Activated CD8-positive, alpha-beta memory T cell treated with anti-CD3 and anti-CD28 coated beads for 24 hours (primary cell): ENCODE measurements around the gene FOXC1.

Experiments
- DNase-seq: peaks from one replicate; pipeline ENCODE4 v3.0.0-alpha.2; 2020

Gene FOXC1

GRCh38 chr6:1624851-1625781, 15.4 kb downstream of the FOXC1 start:
- no peak for DNase-seq

- no peak for DNase-seq
These were observed 16.2 kb downstream of the FOXC1 start for GRCh38 chr6:1625794-1626435.

- DNase-seq, result no peak
These were observed 16.8 kb downstream of the FOXC1 start for GRCh38 chr6:1626481-1626880.

DNA sequence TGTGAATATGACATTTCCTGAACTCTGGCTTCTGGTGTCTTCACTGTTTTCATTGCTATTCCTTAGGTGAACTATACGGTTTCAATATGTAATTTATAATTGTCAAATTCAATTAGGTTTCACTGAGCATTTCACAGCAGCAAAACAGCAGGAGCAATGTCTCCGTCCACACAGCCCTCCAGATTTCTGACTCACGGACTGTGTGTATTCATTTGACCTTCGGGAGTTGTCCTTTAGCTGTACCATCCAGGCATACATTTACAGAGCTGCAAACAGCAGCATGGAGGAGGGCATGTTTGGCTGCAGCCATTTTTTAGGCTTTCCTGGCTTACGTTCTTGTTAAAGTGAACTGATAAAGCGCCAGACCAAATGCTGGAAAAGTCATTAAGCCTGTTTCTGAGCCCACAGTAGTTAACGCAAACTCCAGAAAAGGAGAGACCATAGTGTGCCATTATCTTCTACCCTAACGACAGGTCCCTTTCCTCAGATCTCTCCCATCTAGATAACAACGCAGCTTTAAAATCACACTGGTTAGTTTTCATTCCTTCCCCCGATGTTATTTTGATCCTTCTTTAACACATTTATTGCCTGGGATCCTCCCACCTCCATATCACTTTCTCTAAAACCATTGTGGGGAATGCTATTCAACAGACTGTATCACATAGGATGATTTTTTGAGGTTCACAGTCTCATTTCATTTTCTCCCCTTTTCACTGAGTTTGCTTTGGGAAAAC, 18.3 kb downstream of the FOXC1 start:
- no peak for DNase-seq

DNA sequence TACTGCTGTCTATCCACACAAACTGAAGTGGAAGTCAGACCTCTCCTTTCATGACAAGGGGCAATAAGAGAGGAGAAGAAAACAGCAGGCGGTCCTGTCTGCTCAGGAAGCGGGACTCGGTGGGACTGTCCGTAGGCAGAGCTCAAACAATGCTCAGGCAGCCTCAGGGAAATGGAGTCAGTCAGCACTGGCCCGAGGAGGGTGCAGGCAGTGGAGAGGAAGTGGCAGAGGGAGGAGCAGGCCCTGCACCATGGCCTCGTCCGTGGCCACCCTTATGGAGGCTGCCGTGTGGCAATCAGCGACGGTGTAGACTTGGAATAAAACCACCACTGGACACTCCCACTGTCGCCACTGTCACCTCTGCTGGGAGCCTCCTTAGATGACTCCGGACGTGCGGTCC, 19.6 kb downstream of the FOXC1 start:
- DNase-seq, result no peak

DNA sequence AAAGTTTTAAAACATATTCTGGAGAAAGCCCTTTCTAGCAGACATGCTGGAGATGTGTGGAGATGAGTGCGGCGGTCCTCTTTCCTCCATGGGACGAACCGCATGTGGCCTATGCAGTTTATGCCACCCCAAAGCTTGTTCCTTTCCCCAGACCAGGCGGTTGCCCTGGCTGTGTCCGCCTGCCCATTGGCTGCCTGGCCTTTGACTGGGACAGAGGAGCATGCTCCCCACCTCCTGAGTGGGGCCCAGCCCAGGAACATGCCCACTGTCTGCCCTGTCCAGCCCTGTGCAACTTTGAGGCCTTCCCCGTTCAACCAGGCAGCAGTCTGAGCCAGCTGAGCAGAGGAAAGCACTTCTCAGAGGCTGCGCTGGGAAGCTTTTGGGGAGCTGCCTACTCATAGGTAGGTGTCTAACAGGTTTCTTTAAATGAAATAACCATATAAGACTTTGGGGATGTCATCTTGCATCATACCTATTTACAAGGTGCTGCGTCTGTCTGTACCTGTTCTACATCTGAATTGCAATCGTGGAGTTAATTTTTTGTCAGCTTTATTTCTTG, 20.6 kb downstream of the FOXC1 start:
- DNase-seq, result no peak

DNA sequence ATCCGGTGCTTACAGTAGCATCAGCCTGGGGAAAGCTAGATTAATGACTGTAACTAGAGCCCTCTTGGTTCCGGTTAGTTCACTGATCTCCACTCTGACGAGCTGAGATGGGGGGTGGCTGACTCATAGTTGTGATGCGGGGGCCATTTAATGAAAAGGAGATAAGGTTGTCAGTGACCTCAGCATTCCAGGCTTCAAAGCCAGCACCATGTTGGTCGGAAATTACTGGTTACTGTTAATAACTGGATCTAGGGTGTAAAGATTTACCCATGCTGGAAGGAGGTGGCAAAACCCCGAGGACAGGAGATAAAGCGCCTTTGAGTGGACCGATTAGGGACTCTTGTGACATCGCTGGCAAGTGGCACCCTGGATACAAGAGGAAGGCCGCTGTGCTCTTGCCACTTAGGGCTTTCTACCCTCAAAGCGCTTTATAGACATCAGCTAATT, 21.1 kb downstream of the FOXC1 start:
- no peak for DNase-seq

GRCh38 chr6:1631251-1631650, 21.5 kb downstream of the FOXC1 start:
- no peak for DNase-seq

- no peak for DNase-seq
These were observed 23.8 kb downstream of the FOXC1 start for GRCh38 chr6:1633366-1634021.

DNA sequence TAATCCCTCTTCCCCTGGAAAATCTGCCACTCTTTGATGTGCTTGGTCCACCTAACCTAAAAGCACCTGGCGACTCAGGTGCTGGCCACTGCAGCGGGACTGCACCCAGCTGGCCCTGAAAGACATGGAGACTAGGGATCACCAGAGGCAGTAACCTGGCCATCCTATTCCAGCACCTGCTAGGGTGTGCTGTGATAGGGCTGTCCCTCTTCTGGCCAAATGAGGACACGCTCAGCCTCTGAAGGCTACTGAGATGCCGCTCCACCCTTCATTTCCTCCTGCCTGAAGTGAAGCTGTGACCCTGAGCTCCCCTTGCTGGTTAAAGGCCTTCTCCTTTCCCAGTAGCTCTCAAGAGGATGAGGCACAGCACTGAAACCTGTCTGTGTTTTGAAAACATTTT, 24.4 kb downstream of the FOXC1 start:
- no peak for DNase-seq

GRCh38 chr6:1635305-1636010, 25.7 kb downstream of the FOXC1 start:
- DNase-seq, result no peak

- DNase-seq, result no peak
These were observed 26.6 kb downstream of the FOXC1 start for GRCh38 chr6:1636272-1636825.

DNA sequence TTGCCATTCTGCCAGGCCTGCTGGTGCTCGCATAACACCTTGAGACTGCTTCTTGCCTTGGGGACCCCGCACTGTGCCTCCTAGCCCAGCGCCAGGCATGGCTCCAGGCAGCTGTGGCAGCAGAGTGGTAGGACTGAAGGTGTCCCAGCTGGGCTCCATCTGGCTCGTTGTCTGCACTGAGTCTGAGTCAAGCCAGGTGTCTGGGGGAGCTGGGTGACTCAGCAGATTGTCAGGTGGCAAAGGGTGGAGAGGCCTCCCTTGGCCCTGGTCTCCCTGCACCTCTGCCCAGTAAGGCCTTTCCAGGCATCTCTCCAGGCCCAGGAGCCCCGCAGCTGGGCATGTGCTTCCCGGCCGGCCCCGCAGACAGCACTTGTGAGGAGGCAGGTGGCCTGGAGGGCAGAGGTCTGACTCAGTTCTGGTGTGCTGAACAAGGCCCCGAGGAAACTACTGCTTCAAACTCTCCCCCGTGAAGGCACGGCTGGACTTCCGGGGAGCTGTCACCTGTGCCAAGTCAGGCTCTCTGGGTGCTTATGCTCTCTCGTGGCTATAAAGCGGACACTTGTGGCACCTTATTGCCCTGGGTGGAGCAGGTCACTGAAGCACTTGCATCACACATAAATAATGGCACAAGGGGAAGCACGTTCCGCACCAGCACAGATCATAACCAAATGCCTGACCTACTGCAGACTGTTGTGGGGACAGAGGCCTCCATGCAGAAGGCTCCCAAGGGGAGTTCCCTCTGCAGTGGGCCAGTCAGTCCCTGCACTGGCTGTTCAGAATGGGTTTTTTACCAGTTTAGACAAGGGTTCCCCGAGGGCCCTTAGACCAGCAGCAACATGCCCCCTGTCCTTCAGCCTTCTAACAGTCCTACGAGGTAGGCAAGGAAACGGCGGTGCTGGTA, 27.5 kb downstream of the FOXC1 start:
- DNase-seq, result no peak

DNA sequence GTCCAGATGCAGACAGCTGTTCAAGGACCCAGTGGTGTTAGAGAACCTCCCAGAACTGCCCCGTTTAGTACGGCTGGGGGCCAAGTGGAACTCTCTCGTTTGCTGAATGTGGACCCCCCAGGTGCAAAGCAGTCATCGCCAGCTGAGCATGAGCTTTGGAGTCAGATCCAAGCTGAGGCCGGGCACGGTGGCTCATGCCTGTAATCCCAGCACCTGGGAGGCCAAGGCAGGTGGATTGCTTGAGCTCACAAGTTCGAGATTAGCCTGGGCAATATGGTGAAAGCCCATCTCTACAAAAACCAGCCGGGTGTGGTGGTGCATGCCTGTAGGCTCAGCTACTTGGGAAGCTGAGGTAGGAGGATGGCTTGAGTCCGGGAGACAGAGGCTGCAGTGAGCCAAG, 29.7 kb downstream of the FOXC1 start:
- no peak for DNase-seq

GRCh38 chr6:1640476-1640875, 30.8 kb downstream of the FOXC1 start:
- DNase-seq, result no peak

GRCh38 chr6:1641343-1641885, 31.7 kb downstream of the FOXC1 start:
- DNase-seq, result no peak

- no peak for DNase-seq
These were observed 33.4 kb downstream of the FOXC1 start for GRCh38 chr6:1643111-1643510.

GRCh38 chr6:1643830-1644445, 34.2 kb downstream of the FOXC1 start:
- no peak for DNase-seq

DNA sequence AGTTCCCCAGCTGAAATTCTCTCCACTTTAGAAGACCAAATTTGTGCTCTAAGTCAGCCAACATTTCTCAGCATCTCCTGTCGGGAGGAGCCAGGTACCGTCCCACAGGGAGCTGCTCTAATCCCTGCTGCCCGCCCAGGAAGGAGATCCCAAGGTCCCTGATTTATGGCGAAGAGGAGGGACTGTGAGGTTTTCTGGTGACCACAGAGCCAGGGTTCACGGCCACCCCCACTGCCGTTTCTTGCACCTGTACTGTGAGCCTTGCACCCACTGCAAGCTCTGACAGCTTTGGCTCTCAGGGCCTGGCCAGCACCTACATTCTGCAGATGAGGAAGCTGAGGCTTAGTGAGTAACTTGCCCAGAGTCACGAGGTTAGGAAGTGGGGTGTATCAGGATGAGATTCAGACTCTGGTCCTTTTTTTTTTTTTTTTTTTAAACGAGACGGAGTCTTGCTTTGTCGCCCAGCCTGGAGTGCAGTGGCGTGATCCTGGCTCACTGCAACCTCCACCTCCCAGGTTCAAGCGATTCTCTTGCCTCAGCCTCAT, 34.9 kb downstream of the FOXC1 start:
- DNase-seq, result no peak
